Measurements from ENCODE around the gene TRAP1.

GRCh38 chr16:3662601-3663000 lies 54.7 kb downstream of the TRAP1 start:
- TF ChIP-seq CTCF (IDR thresholded peaks at IDR 0.05) (no peak), POLR2A (IDR thresholded peaks at IDR 0.05) (no peak)

All from adrenal gland (tissue), 5 donors.